ENCODE results near the gene OXTR.

OXTR gene

GRCh38 chr3:8709801-8710507, 59.5 kb downstream of the OXTR start:
- no peak for DNase-seq

DNA sequence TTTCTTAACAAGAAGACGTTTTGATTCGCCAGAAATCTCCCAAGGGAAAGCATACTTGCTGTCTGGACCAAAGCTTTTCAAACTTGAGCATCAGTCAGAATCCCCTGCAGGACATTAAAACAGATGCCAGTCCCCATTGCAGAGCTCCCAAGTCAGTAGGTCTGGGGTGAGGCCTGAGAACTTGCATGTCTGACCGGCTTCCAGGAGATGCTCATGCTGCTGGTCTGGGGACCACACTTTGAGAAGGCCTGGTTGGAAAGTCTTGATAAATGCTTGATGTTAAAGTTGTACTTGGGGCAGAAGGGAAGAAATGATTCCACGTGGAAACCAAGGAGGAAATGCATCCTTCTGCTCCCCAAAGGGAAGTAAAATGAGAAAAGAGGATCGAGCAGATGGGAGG, 60.1 kb downstream of the OXTR start:
- no peak for DNase-seq

DNA sequence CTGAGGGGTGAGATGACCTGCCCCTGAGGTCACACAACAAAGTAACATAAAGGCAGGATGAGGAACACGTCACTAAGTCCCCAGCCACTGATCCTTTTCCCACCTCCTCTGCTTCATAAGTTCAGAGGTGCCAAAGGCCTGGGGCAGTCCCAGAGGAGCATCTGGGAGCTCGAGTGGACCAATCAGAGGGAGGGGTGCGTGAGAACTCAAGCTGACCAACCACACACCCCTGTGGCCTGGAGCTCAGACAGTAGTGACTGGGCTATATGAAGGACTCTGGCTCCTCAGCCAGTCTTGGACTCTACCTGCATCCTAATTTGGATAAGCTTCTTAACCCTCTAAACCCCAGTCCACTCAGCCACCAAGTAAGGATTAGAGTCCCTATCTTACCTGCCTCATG, 63.8 kb downstream of the OXTR start:
- DNase-seq: no peak

DNA sequence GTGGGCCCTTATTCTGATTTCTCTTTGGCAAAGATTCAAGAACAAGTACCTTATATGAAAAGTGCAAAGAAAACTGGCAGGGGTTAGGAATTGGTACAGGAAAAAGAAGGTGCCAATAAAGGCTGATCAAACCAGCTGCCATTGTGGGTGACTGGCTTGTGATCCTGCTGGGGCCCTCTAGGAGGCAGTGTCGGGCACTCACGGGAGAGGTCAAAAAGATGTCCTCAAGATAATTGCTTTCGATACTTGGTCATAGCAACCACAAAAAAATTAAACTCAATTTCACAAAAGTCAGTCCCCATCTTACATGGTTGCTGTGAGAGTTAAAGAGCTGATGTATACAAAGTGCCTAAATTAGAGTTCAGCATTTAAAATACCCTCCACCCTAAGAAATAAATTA, 66.9 kb downstream of the OXTR start:
- peak; percentile 27 for DNase-seq

All from stimulated activated CD8-positive, alpha-beta memory T cell treated with anti-CD3 and anti-CD28 coated beads, Interleukin-4, amount 100 ng/mL, for 48 hours (primary cell).